SK-N-SH (cell line): ENCODE data around the gene CUBN. TPM values are rescaled to one million over a fixed set of nuclear protein-coding genes. Genes with fewer than 3 reads are reported as not detected.

Source experiments
- CTCF ChIA-PET: fragments of 300-600, 350-600 bp; formaldehyde crosslinking; extraction: SDS; loops from one replicate; lab custom pipeline; 2021; lab: Yijun Ruan, JAX
- POLR2A ChIA-PET: fragments of 350-600 bp; sonication (Branson Sonifier 250); formaldehyde crosslinking; extraction: SDS; loops from one replicate; lab custom pipeline; 2020; ENCODE audit warnings: antibody characterized with exemption, inconsistent platforms; lab: Yijun Ruan, JAX
- DNase-seq: peaks from one replicate; pipeline ENCODE4 v3.0.0; 2012
- H2AFZ ChIP-seq: fragments of 200-600 bp; sonication (generic); 2 replicates; pipeline ENCODE4 v1.8.1; 2016; ENCODE audit warnings: antibody characterized with exemption, mild to moderate bottlenecking, low read depth
- H3F3A ChIP-seq: fragments of 200-600 bp; sonication (generic); replicated peaks from 2 replicates; pipeline ENCODE3; 2016; ENCODE audit warnings: antibody characterized with exemption, mild to moderate bottlenecking; ENCODE audit not compliant: insufficient read depth
- H3K27ac ChIP-seq, 2 experiments: fragments of 200-500 bp in 1 of 2; fragments of 200-600 bp in 1 of 2; sonication (Bioruptor generic) in 1 of 2; sonication (generic), shearing (Covaris generic) in 1 of 2; 2 replicates each; pipeline versions ENCODE4 v1.5.1 to v1.6.1; 2014 to 2016; ENCODE audit warnings: low read depth in 2 of 2, inconsistent platforms in 1 of 2, low read length in 1 of 2, mild to moderate bottlenecking in 1 of 2, mixed read lengths in 1 of 2
- H3K27me3 ChIP-seq: fragments of 200-600 bp; sonication (generic), shearing (Covaris generic); 2 replicates; pipeline ENCODE4 v1.6.1; 2016; ENCODE audit warnings: mixed run types; ENCODE audit not compliant: insufficient read depth
- H3K36me3 ChIP-seq, 2 experiments: fragments of 200-500 bp in 1 of 2; fragments of 200-600 bp in 1 of 2; sonication (Bioruptor generic) in 1 of 2; sonication (generic) in 1 of 2; replicated peaks in 1 of 2; 2 replicates each; pipeline versions ENCODE3 to v1.5.1; 2014 to 2016; ENCODE audit warnings: low read length in 1 of 2, mild to moderate bottlenecking in 1 of 2; ENCODE audit not compliant: insufficient read depth in 2 of 2, control insufficient read depth in 1 of 2
- H3K4me1 ChIP-seq, 2 experiments: fragments of 200-500 bp in 1 of 2; fragments of 200-600 bp in 1 of 2; sonication (Bioruptor generic) in 1 of 2; sonication (generic), shearing (Covaris generic) in 1 of 2; 2 replicates each; pipeline versions ENCODE4 v1.5.1 to v1.6.1; 2014 to 2016; ENCODE audit warnings: low read depth in 1 of 2, low read length in 1 of 2, mixed run types in 1 of 2; ENCODE audit not compliant: insufficient read depth in 2 of 2, control insufficient read depth in 1 of 2
- H3K4me2 ChIP-seq: fragments of 200-600 bp; sonication (generic), shearing (Covaris generic); 2 replicates; pipeline ENCODE4 v1.6.1; 2017; ENCODE audit warnings: mixed run types
- H3K4me3 ChIP-seq, 2 experiments: fragments of 200-500 bp in 1 of 2; fragments of 200-600 bp in 1 of 2; sonication (Bioruptor generic) in 1 of 2; sonication (generic), shearing (Covaris generic) in 1 of 2; 2 replicates each; pipeline versions ENCODE4 v1.5.1 to v1.8.1; 2014 to 2016; ENCODE audit warnings: low read depth in 2 of 2, inconsistent platforms in 1 of 2, low read length in 1 of 2, mild to moderate bottlenecking in 1 of 2, mixed read lengths in 1 of 2, moderate library complexity in 1 of 2
- H3K79me2 ChIP-seq: fragments of 200-600 bp; sonication (generic); 2 replicates; pipeline ENCODE4 v1.8.1; 2017; ENCODE audit warnings: mild to moderate bottlenecking; ENCODE audit not compliant: insufficient read depth
- H3K9ac ChIP-seq: fragments of 200-600 bp; sonication (generic); 2 replicates; pipeline ENCODE4 v1.6.1; 2017; ENCODE audit warnings: mixed run types
- H3K9me2 ChIP-seq: fragments of 200-600 bp; sonication (generic); 2 replicates; pipeline ENCODE4 v1.6.1; 2017; ENCODE audit warnings: mixed run types
- H3K9me3 ChIP-seq: fragments of 200-600 bp; sonication (generic); 2 replicates; pipeline ENCODE4 v1.6.1; 2017; ENCODE audit warnings: mixed run types, mild to moderate bottlenecking, moderate library complexity
- H4K20me1 ChIP-seq: fragments of 200-600 bp; sonication (generic); 2 replicates; pipeline ENCODE4 v1.6.1; 2017; ENCODE audit warnings: mild to moderate bottlenecking, mixed run types; ENCODE audit not compliant: insufficient read depth
- CHD2 ChIP-seq: fragments of 150-350 bp; IDR thresholded peaks from 2 replicates; pipeline ENCODE4 v1.6.1; 2018; ENCODE audit warnings: low read length; ENCODE audit not compliant: partially characterized antibody
- ELF1 ChIP-seq: IDR thresholded peaks from 2 replicates; pipeline ENCODE4 v1.4.0; 2012
- EP300 ChIP-seq, 2 experiments: IDR thresholded peaks; 2 replicates each; pipeline versions ENCODE4 v1.4.0 to v1.6.1; 2012; ENCODE audit warnings: borderline replicate concordance in 1 of 2, low read depth in 1 of 2, low read length in 1 of 2
- FOXM1 ChIP-seq: IDR thresholded peaks from 2 replicates; pipeline ENCODE4 v1.4.0; 2012; ENCODE audit warnings: low read depth, mild to moderate bottlenecking
- GABPA ChIP-seq: IDR thresholded peaks from 2 replicates; pipeline ENCODE4 v1.4.0; 2012; ENCODE audit warnings: low read depth, mild to moderate bottlenecking
- MEF2A ChIP-seq: IDR thresholded peaks from 2 replicates; pipeline ENCODE4 v1.4.0; 2012; ENCODE audit warnings: low read depth, borderline replicate concordance
- MXI1 ChIP-seq: IDR thresholded peaks from 2 replicates; pipeline ENCODE4 v1.6.1; 2012; ENCODE audit warnings: mild to moderate bottlenecking, low read depth, low read length, improper control_type of control experiment
- NFIC ChIP-seq: IDR thresholded peaks from 2 replicates; pipeline ENCODE4 v1.4.0; 2012; ENCODE audit warnings: borderline replicate concordance
- NRF1 ChIP-seq: IDR thresholded peaks from 2 replicates; pipeline ENCODE4 v1.6.1; 2012; ENCODE audit warnings: low read depth, mild to moderate bottlenecking, low read length
- RAD21 ChIP-seq: IDR thresholded peaks from 2 replicates; pipeline ENCODE4 v1.6.1; 2012; ENCODE audit warnings: mild to moderate bottlenecking, low read length
- RCOR1 ChIP-seq: fragments of 150-350 bp; IDR thresholded peaks from 2 replicates; pipeline ENCODE4 v1.6.1; 2017; ENCODE audit warnings: antibody characterized with exemption, low read length
- RFX5 ChIP-seq: IDR thresholded peaks from 2 replicates; pipeline ENCODE4 v1.6.1; 2012; ENCODE audit warnings: mild to moderate bottlenecking, improper control_type of control experiment, low read length
- RXRA ChIP-seq: IDR thresholded peaks from 2 replicates; pipeline ENCODE4 v1.4.0; 2012; ENCODE audit warnings: low read depth, mild to moderate bottlenecking, borderline replicate concordance
- SMC3 ChIP-seq: IDR thresholded peaks from 2 replicates; pipeline ENCODE4 v1.6.1; 2012; ENCODE audit warnings: low read depth, low read length, improper control_type of control experiment
- TCF12 ChIP-seq: IDR thresholded peaks from 2 replicates; pipeline ENCODE4 v1.4.0; 2012
- TEAD4 ChIP-seq: IDR thresholded peaks from 2 replicates; pipeline ENCODE4 v1.4.0; 2012; ENCODE audit warnings: mild to moderate bottlenecking, borderline replicate concordance; ENCODE audit not compliant: insufficient read depth
- WGBS: methylation state at CpG from one replicate; pipeline ENCODE4 v1.1.6; 2017; ENCODE audit warnings: low lambda C conversion rate; 5-methylcytosine and 5-hydroxymethylcytosine counted together
- polyA plus RNA-seq, 3 experiments: library from polyadenylated mRNA; depleted of rRNA; stranded (reverse); fragments of >200 nt; gene quantifications; 2 replicates each; pipeline ENCODE4 v1.2.3, GENCODE V29; 2012
- TF ChIP-seq, protein P1 (sequence below): IDR thresholded peaks from 2 replicates; pipeline ENCODE4; 2012
- TF ChIP-seq, protein P2 (sequence below): fragments of 150-350 bp; IDR thresholded peaks from 2 replicates; pipeline ENCODE4 v1.6.1; 2016; ENCODE audit warnings: mild to moderate bottlenecking, low read depth, low read length
- TF ChIP-seq, protein P3 (sequence below): IDR thresholded peaks from 2 replicates; pipeline ENCODE4 v1.4.0; 2012; ENCODE audit warnings: low read depth, borderline replicate concordance
- TF ChIP-seq, protein P4 (sequence below): IDR thresholded peaks from 2 replicates; pipeline ENCODE4 v1.4.0; 2012; ENCODE audit warnings: low read depth
- TF ChIP-seq, protein P5 (sequence below): fragments of 200-600 bp; sonication (generic); IDR thresholded peaks from 2 replicates; pipeline ENCODE4 v1.6.1; 2017; ENCODE audit warnings: antibody characterized with exemption, mild to moderate bottlenecking, moderate library complexity

CUBN gene
- polyA plus RNA-seq, 1 of the 3 experiments (the other 2 are of a cell fraction): 2.4 TPM

DNA sequence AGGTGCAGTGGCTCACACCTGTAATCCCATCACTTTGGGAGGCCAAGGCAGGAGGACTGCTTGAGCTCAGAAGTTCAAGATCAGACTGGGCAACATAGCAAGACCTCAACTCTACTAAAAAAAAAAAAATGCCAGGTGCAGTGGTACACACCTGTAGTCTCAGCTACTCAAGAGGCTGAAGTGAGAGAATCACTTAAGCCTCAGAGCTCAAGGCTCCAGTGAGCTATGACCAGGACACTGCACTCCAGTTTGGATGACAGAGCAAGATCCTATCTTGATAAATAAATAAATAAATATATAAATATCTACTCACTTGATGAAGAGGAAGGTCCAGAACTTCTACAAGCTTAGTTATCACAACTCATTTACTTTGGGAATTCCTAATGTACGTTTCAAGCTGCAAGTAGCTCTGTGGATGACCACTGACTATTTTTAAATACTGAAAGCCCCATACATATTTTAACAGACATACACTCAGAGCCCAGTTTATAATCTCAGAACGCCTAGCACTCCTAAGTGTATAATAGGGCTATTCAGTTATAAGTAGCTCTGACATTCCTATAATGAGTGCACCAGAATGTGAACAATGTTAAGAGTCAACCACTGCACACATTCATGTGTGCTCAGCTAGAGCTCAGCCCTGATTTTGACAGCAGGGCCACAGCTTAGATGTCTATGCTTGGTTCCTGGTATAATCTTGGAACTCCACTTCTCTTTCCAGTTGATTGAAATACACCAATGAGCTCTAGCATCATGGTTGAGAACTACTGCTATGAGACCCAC is 119.1 kb downstream of the CUBN start:
- H3K27me3 ChIP-seq: no peaks in the 10 kb centered on the region
- no peaks in the 10 kb centered on the region for H4K20me1 ChIP-seq
- 81% methylated on average over 2 of the region's 2 CpGs for WGBS
- POLR2A ChIA-PET: no interaction called here
- H3K4me2 ChIP-seq: 0 out of 2 replicates have a peak overlapping the region, but pooled peaks have one; percentile 9
- H3K9ac ChIP-seq: peak overlapping the region; percentile 56; the same call in 1 of the 2 replicates
- H2AFZ ChIP-seq: no peak overlapping the region
- no peaks in the 10 kb centered on the region for H3K9me3 ChIP-seq
- TF ChIP-seq FOXM1 (no peak), RFX5 (no peak), RAD21 (no peak), EP300 (IDR thresholded peaks at IDR 0.05; ENCODE audit: borderline replicate concordance in 1 of 2, low read depth in 1 of 2, low read length in 1 of 2) (no peak), NFIC (no peak), MXI1 (no peak), CHD2 (no peak), GABPA (no peak), MEF2A (no peak)
- TF ChIP-seq, protein P1, sequence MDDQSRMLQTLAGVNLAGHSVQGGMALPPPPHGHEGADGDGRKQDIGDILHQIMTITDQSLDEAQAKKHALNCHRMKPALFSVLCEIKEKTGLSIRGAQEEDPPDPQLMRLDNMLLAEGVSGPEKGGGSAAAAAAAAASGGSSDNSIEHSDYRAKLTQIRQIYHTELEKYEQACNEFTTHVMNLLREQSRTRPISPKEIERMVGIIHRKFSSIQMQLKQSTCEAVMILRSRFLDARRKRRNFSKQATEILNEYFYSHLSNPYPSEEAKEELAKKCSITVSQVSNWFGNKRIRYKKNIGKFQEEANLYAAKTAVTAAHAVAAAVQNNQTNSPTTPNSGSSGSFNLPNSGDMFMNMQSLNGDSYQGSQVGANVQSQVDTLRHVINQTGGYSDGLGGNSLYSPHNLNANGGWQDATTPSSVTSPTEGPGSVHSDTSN: no peak
- TF ChIP-seq, protein P2, sequence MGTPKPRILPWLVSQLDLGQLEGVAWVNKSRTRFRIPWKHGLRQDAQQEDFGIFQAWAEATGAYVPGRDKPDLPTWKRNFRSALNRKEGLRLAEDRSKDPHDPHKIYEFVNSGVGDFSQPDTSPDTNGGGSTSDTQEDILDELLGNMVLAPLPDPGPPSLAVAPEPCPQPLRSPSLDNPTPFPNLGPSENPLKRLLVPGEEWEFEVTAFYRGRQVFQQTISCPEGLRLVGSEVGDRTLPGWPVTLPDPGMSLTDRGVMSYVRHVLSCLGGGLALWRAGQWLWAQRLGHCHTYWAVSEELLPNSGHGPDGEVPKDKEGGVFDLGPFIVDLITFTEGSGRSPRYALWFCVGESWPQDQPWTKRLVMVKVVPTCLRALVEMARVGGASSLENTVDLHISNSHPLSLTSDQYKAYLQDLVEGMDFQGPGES: no peak
- no peak overlapping the region for H3K4me3 ChIP-seq
- peaks cover 0 to 17% of the 10 kb centered on the region in 2 experiments; a peak in 1 of 4 replicates for H3K4me1 ChIP-seq
- no peaks in the 10 kb centered on the region for H3K36me3 ChIP-seq
- CTCF ChIA-PET: no interaction called here
- DNase-seq: no peak
- H3K27ac ChIP-seq: peak overlapping the region in 1 of 2 experiments; percentile 90; a peak in 2 of 4 replicates
- H3F3A ChIP-seq: peaks cover 12% of the 10 kb centered on the region
- no peaks in the 10 kb centered on the region for H3K9me2 ChIP-seq
- H3K79me2 ChIP-seq: no peaks in the 10 kb centered on the region

DNA sequence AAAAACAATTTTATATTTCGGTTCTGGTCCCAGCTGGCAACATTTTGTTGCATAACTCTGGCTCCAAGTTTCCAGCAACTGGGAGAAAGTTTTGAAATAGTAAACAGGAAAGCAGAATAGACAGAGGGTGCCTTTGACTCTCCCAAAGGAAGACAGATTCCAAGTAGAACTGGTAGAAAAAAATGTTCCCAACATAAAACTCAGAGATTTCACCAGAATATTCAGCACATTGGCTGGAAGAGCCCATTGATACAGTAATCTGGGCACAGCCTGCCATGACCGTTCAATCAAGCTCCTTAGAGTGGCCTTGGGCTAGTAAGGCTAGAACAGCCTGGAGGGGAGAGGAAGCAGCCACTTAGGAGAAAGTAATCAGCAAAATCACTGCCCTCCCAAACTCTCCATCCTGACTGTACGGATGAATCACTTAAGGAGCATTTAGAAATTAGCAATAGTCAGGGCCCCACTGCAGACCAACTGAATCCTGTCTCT is 120.4 kb downstream of the CUBN start:
- Histone ChIP-seq H3K4me2 (peak overlapping the region; percentile 9; the same call in 1 of the 2 replicates), H2AFZ (no peak overlapping the region), H3K9me3 (no peaks in the 10 kb centered on the region), H3K27ac (peak overlapping the region in 1 of 2 experiments; percentile 90; a peak in 3 of 4 replicates), H3K79me2 (no peaks in the 10 kb centered on the region), H3F3A (peaks cover 22% of the 10 kb centered on the region), H4K20me1 (no peaks in the 10 kb centered on the region), H3K36me3 (no peaks in the 10 kb centered on the region), H3K4me3 (no peak overlapping the region), H3K4me1 (peaks cover 0 to 17% of the 10 kb centered on the region in 2 experiments; a peak in 1 of 4 replicates), H3K9ac (peak overlapping the region; percentile 56; the same call in 1 of the 2 replicates), H3K9me2 (no peaks in the 10 kb centered on the region), H3K27me3 (no peaks in the 10 kb centered on the region)
- WGBS: 30% methylated on average over 3 of the region's 3 CpGs
- ChIA-PET POLR2A (no interaction called here), CTCF (no interaction called here)
- DNase-seq: no peak
- TF ChIP-seq SMC3: no peak
- no peak for TF ChIP-seq RXRA
- TF ChIP-seq, protein P3, sequence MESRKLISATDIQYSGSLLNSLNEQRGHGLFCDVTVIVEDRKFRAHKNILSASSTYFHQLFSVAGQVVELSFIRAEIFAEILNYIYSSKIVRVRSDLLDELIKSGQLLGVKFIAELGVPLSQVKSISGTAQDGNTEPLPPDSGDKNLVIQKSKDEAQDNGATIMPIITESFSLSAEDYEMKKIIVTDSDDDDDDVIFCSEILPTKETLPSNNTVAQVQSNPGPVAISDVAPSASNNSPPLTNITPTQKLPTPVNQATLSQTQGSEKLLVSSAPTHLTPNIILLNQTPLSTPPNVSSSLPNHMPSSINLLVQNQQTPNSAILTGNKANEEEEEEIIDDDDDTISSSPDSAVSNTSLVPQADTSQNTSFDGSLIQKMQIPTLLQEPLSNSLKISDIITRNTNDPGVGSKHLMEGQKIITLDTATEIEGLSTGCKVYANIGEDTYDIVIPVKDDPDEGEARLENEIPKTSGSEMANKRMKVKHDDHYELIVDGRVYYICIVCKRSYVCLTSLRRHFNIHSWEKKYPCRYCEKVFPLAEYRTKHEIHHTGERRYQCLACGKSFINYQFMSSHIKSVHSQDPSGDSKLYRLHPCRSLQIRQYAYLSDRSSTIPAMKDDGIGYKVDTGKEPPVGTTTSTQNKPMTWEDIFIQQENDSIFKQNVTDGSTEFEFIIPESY: no peak
- peak; percentile 16; the same call in 1 of the 2 replicates for TF ChIP-seq NFIC
- peak; percentile 67 for TF ChIP-seq TCF12
- TF ChIP-seq, protein P4, sequence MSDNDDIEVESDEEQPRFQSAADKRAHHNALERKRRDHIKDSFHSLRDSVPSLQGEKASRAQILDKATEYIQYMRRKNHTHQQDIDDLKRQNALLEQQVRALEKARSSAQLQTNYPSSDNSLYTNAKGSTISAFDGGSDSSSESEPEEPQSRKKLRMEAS: no peak
- TF ChIP-seq, protein P5, sequence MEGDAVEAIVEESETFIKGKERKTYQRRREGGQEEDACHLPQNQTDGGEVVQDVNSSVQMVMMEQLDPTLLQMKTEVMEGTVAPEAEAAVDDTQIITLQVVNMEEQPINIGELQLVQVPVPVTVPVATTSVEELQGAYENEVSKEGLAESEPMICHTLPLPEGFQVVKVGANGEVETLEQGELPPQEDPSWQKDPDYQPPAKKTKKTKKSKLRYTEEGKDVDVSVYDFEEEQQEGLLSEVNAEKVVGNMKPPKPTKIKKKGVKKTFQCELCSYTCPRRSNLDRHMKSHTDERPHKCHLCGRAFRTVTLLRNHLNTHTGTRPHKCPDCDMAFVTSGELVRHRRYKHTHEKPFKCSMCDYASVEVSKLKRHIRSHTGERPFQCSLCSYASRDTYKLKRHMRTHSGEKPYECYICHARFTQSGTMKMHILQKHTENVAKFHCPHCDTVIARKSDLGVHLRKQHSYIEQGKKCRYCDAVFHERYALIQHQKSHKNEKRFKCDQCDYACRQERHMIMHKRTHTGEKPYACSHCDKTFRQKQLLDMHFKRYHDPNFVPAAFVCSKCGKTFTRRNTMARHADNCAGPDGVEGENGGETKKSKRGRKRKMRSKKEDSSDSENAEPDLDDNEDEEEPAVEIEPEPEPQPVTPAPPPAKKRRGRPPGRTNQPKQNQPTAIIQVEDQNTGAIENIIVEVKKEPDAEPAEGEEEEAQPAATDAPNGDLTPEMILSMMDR: no peak
- TF ChIP-seq ELF1: no peak
- TF ChIP-seq RCOR1: no peak
- TF ChIP-seq NRF1: no peak
- TF ChIP-seq RFX5: no peak
- peak; percentile 18; the same call in 1 of the 2 replicates for TF ChIP-seq TEAD4
